GM21786 (cell line): ENCODE data around the gene C2orf92.

ENCODE experiments used
- ATAC-seq: cut with Tn5 transposase; IDR thresholded peaks from one replicate; pipeline ENCODE4 v1.9.1; 2021; ENCODE audit not compliant: unreplicated experiment

C2orf92 gene

DNA sequence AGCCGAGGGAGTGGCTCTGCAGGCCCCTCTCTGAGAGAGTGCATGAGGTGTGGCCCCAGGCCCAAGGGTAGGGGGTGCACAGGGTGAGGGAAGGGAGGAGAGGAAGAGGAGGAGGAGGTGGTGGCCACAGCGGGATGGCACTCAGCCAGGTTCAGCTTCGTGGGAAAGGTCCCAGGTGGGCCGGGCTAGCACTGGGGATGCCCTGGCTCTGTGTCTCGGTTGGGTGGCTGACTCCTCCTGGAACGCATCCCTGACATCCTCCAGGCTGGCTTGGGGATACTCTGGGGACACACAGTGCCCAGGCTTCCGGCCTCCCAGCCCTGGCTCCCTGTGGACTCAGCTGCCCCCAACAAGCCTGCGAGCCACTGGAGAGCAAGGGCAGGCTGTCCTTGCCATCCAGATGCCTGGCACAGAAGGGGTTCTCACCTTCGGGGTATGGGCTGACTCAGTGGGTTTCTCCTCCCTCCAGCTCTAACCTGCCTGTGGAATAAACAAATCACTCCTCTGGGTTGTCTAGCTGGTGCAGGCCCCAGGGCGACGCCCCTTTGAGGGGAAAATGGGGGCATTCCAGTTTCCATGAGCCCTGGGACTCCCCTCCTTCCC is 43.3 kb downstream of the C2orf92 start:
- ATAC-seq = no peak

DNA sequence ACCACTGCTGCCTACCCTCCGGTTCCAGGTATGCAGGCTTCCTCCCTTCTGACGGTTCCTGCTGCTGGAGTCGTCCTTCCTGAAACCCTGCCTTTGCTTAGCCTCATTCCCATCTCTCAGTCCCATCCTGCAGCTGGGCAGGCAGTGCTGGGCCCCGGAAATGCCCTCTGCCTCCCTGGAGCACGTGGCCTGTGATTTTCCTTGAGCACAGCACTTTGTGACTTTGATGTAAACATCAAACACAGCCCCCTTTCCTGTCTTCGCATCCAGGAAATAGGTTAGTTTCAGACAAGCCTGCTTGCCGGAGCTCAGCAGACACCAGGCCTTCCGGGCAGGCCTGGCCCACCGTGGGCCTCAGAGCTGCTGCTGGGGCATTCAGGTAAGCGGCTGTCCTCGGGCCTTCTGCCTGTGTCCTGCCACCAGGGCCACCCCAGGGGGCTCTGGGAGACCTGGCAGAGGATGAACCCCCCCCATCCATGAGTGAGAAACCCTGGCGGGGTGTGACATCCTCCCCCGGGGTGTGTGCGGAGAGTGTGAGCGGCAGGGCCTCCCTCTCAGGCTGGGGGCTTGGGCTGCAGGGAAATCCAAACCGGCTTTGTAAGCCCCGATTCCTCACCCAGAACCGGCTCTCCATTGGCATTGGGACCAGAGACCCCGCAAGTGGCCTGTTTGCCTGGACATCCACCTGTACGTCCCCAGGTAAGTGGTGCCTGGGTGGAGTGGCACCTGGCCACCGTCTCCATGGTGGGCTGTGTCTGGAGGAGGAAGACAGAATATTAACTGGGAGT is 44.0 kb downstream of the C2orf92 start, which contains the start of gene ZAP70:
Gene ZAP70 (plus strand): TSS at position 281 of the 788 bp plus-strand sequence. CDS start 10,461 bp downstream, outside the sequence.
- no peak for ATAC-seq

DNA sequence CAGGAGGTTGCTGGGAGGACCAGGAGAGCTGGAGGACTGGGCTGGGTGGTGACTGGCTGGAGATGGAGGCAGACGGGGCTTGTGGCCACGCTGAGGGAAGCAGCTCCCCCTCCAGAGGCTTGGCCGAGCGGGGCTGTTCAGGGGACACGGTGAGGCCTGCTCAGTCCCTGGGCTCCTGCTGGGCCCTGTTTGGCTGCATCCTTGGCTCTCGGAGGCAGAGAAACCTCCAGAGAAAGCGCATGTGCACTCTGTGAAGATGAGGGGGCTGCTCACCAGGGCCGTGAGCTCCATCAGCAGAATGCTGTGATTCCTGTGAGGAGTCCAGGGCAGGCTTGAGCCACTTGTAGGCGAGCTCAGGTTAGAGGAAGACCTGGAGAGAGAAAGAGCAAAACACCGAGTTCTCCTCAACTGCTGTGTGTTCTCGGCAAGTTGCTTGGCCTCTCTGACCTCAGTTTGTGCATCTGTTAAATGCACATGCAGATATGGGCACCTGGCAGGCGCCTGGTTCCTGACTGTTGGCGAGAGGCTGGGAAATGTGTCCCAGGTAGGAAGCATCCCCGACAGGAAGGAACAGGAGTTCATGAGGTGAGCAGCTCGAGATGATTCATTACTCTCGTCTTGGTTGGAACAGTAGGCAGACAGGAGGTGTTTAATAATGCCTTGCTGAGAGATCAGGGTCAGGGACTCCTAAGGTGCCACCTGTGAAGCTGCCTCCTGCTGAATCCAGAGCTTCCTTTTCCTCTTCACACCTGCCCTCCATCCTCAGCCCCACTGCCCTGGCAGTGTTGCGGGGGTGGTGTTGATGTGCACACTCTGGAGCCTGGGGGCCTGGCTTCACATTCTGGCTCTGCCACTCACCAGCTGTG is 44.8 kb downstream of the C2orf92 start:
- ATAC-seq = no peak

DNA sequence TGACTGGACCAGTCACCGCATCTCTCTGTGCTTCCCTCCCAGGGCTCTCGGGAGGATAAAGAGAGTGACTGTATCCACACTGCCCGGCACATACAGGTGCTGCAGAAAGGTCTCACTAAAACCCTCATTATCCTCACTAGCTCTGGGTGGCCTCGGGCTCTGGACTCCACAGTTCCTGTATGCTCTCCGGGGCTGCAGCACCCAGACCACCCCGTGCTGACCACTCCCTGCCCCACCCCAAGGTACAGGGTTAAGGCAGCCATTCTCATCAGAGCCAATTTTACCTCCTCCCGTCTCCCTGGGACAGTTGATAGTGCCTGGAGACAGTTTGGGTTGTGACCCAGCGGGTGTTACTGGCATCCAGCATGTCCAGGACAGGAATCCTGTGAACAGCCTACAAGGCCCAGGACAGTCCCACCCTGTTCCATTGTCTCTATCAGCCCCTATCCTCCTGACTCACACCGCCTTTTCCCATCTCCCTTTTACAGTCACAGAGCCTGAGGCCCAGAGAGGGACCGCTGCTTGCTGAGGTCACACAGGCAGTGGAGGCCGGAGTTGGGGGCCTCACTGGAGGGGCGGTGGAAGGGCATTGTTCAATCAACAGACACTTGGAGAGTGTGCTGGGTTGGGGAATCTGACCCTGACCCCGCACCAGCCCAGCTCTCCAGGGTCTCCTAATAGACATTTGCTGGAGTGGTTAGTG is 45.6 kb downstream of the C2orf92 start:
- no peak for ATAC-seq

DNA sequence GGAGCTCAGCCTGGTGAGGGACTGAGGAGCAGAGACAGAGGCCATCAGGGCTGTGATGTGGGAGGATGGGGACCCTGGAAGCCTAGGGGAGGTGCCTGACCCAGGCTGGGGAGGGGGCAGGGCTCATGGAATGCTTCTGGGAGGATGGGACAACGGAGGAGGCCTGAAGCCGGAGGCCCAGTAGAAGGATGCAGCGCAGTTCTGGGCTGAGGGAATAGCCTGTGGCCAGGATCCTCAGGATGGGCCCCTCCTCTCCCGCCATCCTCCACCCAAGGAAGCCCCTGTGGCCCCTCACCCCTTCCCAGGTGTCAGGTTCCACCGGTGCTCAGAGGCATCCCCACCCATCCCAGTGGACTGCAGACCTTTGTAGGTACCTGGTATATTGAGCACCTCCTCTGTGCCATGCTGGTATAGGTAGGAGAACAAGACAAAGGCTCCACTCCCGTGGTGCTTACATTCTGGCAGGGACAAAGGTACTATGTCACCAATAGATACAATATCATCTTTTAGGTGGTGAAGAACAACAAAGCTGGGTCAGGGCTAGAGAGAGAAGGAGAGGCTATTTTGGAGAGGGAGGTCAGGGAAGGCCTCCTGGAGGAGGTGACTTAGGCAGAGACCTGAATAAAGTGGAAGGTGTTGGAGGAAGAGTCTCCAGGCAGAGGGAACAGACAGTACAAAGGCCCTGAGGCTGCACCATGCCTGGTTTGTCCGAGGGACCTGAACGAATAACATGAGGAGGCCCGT is 46.6 kb downstream of the C2orf92 start:
- no peak for ATAC-seq

DNA sequence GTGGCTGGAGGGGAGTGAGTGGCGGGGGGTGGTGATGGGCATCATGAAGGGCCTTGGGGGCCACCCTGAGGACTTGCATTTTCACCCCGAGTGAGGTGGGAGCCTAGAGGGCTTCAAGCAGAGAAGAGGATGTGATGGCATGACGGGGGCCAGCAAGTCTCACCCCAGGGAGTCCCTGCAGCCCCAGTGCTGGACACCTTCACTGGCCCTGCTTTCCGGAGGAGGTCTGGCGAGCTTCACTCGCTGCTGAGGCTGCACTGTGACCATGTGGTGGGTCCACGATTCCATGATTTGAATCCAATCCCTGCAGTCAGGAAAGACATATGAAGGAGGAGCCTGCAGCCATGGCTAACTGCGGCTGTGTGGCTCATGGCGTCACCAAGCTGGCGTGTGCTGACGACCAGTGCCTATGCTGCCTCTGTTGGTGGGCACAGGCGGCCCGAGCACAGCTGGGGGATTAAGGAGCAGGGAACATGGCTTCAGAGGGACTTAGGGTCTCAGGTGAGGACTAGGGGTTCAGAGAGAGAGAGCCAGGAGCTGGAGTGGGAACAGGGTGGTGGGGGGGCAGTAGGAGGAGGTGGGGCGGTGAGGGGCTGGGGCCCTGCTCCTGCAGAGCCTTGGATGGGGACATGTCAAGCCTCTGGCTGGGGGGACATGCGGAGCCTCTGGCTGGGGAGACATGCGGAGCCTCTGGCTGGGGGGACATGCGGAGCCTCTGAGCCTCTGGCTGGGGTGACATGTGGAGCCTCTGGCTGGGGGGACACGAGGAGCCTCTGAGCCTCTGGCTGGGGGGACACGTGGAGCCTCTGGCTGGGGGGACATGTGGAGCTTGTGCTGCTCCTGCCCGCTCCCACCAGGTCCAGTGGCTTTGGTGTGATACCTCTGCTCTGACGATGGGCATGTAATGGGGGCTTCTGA is 47.4 kb downstream of the C2orf92 start:
- no peak for ATAC-seq

DNA sequence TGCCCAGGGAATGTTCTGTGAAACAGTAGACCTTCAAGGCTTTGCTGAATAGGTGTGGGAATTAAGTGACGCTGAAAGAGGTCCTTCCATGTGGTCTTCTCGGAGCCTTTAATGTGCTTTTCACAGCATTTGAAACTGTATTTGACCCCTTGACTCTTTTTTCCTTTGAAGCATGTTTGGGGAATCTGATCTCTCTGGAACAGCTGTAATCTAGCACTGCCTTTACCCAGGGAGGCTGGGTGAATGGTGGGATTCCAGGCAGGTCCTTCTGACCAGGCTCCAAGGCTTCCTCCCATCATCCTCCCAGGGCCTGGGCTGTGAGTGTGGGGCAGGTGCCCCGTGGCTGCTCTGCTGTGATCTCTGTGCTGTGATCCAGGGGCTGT is 48.1 kb downstream of the C2orf92 start:
- no peak for ATAC-seq

DNA sequence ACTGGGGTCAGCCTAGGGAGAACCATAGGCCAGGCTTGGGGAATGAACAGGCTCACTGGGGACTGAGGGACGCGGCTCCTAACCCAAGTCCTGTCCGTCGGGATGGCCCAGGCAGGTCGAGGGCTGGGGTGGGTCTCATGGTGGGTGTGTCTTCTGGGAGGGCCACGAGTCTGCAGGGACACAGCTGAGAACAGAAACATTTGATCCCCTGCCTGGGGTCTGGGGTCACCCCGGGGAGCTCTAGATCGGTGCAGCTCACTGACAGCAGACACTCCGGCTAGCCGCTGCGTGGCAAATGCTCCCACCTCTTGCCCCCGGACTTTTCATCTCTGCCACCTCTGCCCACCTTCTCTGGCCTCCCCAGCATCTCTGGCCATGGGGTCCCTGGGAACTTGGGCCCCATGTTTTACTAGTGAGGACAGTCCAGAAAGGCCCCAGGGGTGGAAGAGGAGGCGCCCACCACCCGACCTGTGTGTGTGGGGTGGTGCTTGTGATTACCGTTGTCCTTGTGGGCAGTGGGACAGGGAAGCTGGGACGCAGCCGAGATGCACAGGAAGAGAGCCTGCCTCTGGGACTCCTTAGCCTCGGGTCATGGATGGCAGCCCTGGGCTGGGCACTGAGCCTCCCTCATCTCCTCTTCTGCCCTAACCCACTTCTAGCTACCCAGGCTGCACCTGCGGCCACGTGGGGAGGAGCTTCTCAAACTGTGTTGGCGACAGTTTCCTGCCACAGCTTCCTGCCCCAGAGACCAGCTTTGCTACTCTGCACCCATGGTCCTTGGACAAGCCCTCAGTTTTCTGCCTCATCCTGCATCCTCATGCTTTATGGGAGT is 48.8 kb downstream of the C2orf92 start:
- no peak for ATAC-seq

DNA sequence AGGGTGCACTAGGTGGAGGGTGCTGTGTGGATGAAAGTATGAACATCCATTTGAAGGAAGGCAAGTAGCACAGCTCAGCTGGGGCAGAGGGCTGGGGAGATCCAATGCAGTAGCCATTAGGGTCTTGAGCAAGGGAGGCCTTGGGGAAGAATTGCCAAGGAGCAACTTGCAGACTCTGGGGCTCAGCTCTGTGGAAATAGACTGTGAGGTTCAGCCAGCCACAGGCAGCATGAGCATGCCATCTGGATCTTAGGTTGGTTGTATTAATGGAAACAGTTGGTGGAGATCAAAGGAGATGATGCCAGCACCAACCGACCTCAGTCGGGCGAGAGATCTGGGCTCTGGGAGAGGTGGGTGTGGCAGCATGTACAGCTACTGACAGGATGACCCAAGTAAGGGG is 49.4 kb downstream of the C2orf92 start:
- no peak for ATAC-seq

DNA sequence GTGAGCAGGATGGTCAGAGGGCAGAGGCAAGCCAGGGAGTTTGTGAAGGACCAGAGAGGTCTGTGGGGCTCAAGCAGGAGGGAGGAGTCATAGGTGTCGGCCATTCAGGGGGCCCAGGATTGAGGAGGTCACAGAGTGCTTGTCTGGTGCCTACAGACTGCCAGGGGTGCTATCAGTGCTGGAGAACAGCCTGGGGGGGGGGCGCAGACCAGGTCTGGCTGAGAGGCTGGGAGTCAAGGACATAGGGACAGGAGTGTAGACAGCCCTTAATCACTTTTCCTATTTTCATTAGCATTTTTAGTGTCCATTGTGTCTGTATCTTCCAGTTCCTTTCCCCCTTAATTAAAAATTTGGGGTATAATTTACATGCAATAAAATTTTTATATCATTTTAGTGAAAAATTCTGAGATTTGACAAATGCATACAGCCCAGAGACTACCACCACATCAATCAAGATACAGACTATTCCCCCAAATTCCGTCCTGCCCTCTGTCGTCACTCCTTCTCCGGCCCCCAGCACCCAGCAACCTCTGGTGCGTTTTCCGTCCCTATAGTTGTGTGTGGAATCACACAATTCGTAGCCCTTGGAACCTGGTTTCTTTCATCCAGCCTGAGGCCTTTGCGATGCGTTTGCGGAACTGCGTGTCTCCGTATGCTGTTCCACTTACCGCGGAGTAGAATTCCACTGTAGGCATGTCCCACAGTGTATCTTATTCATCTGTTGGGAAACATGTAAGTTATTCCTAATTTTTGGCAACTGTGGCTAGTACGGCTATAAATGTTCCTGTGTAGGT is 50.0 kb downstream of the C2orf92 start:
- no peak for ATAC-seq

DNA sequence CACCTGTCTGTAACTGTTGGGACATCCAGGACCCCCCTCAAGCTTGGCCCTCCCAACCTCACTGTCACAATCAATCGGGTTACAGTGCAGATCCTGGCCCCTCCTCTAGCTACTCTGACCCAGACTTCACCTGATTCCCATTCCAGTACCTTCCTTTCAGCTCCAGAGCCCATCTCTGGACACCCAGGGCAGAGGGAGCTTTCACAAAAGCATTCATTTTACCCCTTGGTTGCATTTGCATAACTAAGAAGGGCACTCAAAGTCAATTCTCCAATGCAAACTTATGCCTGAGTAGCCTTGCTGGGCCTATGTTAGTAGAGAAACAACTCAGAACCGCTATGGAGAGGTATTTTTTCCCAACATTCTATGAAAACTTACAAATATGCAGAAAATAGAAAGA is 51.2 kb downstream of the C2orf92 start:
- no peak for ATAC-seq

DNA sequence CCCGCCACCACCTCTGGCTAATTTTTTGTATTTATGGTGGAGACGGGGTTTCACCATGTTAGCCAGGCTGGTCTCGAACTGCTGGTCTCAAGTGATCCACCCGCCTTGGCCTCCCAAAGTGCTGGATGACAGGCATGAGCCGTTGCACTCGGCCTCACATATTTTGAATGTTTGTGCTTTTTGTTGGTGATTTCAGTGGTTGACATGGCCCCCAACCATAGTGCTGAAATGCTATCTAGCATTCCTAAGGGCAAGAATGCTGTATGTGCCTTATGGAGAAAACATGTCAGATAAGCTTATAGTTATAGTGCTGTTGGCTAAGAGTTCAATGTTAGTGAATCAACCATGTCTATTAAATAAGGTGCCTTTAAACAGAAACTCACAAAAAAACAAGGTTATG is 52.7 kb downstream of the C2orf92 start:
- no peak for ATAC-seq

DNA sequence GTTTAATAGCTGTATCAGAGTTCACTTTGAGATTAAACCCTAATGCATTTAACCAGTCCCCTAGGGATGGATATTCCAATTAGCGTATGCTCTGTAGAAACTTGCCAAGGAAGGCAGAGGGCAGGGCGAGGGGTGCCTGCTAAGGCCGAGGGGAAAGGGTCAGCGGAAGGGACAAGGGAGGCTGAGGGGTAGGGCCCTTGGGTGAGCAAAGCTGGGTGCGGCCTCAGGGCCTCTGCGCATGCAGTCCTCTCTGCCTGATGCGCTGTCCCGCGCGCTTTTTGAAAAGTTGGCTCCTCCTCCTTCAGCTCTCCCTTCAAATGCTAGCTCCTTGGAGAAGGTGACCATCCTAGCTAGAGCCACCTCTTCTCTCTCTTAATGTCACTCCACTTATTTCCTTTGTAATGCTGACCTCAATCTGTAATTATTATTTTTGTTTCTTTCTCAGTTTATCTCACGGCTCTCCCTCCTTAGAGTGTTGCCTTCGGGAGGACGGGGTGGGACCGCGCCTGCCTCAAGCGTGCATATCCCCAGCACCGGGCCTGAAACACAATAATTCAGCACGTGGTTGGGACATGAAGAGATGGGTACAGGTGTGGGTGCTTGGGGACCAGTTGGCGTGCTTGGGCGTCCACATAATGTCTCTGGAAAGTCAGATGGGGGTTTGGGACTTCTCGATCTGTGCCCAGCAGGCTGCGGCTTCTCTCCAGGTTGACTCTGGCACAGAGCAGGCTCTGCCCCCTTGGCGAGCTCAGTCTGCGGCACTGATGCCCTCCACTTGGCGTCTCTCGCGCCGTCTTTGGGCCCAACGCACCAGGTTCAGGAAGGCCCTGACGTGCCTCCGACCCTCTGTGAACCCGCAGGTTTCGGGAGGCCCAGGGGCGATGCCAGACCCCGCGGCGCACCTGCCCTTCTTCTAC is 53.9 kb downstream of the C2orf92 start:
- no peak for ATAC-seq

DNA sequence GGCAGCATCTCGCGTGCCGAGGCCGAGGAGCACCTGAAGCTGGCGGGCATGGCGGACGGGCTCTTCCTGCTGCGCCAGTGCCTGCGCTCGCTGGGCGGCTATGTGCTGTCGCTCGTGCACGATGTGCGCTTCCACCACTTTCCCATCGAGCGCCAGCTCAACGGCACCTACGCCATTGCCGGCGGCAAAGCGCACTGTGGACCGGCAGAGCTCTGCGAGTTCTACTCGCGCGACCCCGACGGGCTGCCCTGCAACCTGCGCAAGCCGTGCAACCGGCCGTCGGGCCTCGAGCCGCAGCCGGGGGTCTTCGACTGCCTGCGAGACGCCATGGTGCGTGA is 54.5 kb downstream of the C2orf92 start:
- no peak for ATAC-seq

DNA sequence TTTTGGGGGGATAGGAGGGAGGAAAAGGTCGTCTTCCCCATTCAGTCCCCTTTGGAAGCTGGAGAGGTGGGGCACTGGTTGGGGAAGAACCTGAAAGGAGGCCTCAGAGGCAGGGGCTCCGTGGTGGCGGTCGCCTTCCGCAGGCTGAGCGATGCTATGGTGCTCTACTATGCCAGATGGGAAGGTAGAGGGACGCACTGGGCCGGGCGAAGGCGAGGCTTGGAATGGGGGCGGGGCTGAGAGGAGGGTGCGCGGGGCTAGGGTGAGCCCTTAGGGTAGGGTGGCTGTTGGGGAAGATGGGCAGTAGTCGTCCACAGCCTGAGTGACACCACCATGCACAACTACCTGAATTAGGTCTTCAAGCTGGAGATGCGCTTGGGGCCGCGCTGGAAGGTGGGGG is 55.0 kb downstream of the C2orf92 start:
- no peak for ATAC-seq

DNA sequence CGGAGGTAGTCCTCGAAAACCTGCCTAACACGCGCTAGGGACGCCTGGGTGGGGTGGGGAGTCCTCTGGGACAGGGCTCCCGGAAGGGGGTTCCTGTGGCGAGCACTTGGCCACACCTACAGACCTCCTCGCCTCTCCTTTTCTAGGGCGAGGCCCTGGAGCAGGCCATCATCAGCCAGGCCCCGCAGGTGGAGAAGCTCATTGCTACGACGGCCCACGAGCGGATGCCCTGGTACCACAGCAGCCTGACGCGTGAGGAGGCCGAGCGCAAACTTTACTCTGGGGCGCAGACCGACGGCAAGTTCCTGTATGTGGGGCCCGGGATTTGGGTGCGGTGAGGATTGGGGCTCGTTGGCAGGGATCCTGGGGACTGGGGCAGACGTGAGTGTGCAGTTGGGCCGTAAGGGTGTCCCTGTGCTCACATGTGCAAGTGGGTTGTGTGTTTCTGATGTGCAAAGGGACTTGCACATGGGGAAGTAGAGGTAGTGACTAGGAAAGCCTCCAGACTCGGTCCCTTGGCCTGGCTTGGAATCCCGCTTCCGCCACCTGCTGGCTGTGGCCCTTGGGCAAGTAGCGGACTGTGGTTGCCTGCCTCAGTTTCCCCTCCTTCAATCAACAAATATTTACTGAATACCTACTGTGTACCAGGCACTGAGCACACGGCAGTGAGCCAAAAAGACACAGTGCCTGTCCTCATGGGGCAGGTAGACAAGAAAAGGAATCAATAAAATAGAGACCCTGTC is 55.6 kb downstream of the C2orf92 start:
- no peak for ATAC-seq
